GM18873 (cell line): ENCODE data around the gene ARHGEF12.

ENCODE experiments used
- ATAC-seq: cut with Tn5 transposase; IDR thresholded peaks from one replicate; pipeline ENCODE4 v1.9.1; 2021; ENCODE audit warnings: mild to moderate bottlenecking, moderate library complexity, moderate number of reproducible peaks; ENCODE audit not compliant: unreplicated experiment, low FRiP score

Gene ARHGEF12

DNA sequence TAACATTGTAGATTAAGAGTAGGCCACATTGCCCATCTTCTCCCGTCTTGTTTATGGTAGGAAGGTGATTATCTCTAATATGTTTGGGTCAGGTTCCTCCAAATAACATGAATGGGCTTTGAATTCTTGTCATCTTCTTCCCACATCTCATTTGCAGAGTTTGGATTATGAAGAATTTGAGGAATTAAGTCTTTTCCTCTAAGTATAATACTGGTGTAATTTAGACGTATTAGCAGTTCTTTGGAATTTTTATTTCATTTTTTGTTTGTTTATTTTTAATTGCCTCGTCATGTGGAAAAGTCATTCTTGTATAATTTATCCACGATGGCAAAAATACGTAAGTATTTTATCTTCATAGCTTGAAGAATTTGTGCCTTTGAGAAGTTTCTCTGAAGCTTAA, 73.4 kb downstream of the ARHGEF12 start:
- no peak for ATAC-seq

DNA sequence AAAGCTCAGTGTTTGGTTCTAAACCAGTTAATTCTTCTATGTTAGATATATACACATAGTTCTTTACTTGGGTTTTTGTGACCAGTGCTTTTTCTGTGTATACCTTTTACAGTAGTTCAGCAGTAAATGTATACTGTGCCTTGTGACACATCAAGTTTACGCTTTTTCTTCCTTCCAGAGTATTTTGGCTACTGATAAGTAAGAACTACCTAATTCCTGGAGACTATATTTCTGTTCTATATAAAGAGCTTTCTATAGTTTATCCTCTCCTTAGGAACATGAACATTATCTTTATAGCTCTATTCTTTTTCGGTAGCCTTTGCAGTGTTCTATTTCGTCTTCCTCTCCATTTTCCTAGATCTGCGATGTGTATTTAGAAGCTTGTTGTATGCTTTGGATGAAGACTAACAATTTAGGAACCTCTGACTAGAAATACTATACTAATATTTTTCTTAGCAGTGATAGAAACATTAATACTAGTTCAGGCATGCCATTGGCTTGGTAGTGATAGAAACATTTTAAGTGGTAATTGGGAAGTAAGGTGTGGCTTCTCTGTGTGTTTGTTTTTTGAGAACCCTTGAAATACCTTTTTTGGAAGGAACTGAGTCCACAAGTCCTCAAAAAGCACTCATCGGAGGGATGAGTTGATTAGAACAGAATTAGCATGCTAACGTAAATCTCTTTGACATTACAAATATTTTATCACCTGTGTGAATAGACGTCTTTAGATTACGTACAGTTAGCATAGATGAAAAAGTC, 74.6 kb downstream of the ARHGEF12 start:
- no peak for ATAC-seq

DNA sequence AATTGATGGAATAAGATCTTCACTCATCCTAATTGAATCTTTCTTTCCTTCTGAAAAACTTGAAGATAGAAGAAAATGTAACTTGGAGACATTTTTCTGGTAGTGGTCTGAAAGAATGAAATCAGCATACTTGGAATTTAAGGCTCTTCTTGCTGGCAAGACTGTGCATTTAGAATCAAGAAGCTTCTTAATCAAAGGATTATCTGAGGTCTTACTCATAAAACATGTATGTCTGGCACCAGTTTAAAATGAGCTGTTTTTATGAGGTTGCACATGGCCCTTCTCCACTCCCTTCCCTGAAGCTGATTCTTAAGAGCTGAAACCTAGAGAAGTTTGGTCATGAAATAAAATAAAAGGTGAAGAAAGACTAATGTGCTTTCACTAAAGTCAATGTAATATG, 77.3 kb downstream of the ARHGEF12 start:
- no peak for ATAC-seq

GRCh38 chr11:120420572-120420971, 84.4 kb downstream of the ARHGEF12 start:
- no peak for ATAC-seq

DNA sequence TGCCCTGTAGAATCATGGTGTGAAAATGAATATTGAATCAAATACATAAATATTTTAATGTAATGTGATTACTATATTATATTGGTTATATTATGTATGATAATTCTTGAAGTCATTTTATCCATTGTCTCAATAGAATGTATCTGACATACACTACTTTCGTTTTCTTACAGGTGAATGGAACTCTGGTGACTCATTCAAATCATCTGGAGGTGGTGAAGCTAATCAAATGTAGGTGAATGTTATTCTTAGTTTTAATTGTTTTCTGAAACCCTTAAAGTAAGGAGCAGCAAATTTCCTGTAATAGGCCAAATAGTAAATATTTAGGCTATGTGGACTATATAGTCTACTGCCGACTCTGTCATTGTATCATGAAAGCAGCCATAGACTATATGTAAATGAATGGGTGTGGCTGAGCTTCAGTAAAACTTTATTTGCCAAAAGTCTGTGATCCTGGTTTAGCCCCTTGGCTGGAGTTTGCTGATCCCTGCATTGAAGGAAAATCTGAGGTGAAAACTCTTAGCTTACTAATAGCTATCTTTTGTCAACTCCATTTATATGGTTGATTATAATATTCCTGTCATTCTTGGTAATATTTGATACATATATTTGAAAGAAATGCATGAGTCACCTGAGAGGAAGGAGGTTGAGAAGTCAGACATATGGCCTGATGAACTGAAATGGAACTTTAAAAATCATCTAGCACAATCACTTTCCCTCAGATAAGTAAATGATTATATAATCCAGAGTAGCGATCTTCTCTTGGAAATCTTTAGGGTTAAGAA, 88.2 kb downstream of the ARHGEF12 start:
- no peak for ATAC-seq

- no peak for ATAC-seq
Observed at GRCh38 chr11:120424970-120425332, 88.7 kb downstream of the ARHGEF12 start.

DNA sequence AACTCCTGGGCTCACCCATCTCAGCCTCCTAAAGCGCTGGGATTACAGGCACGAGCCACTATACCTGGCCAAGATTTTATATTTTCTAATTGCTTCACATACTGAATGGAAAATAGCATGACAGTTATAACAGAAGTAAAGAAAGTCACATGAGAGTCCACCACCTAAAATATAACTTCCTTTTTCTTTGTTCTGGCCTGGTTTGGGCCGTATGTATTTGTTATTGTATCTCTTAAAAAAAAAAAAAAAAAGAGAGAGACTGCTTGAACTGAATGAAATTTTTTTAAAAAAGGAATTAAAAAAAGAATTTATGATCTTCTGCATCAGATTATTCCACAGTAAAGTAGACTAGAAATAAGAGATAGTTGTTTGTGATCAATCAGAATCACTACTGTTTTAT, 89.3 kb downstream of the ARHGEF12 start:
- no peak for ATAC-seq

DNA sequence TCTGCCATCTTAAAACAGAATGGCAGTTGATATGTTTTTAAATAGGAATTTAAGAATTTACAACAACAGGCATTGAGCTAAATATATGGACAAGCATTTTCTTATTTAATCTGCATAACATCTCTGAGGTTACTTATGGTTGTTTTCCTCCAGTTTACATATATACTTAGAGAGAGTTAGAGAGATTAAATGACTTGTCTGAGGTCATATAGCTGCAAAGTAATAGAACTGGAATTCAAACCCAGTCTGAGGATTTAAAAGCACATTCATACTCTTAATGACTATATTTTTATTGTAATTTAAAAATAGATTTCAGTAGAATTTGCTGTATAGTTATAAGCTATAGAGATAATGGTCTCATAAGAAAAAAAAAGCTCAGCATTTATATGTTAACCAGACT, 93.9 kb downstream of the ARHGEF12 start:
- no peak for ATAC-seq

- ATAC-seq, result no peak
Observed at GRCh38 chr11:120431633-120432032, 95.4 kb downstream of the ARHGEF12 start.

DNA sequence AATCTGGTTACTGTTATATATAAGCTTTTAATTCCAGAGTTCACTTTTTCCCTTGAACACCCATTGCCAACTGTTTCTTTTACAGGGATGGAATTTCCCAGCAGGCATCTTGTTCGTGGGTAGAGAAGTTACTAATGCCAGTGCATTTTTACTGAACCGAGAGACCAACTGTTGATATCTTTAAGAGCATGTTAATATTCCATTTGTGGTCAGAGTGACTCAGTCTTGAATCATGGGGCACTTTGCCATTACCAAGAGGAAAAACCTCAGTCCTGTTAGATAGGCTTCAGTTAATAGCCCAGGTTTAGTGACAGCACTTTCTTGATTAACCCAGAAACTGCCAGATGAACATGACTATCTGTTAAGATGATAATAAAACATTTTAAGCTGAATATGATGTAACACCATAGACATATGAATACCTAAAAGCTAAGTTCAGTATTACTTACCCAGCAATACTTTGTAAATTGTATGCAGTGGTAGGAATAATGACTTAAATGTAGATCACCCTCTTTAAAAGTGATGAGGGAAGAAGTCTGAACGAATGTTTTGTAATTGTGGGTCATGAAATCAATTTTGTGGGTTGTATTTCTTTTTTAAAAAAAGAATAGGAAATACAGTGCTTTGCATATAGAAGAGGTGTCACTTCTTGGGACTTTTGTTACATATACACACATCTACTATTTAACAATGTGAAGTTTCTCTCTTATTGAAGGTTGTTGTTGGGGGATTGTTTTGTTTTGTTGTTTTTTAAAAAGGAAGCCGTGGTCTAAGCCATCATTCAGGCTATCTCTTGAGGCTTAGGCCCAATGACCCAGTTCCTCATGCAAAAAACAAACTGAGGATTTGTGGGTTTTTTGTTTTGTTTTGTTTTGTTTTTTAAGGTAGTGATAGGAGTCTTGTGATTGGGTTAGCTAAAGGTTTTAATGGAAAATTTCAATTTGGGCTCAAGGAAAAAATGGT, 96.1 kb downstream of the ARHGEF12 start:
- no peak for ATAC-seq

GRCh38 chr11:120441592-120441991, 105.4 kb downstream of the ARHGEF12 start:
- no peak for ATAC-seq

- no peak for ATAC-seq
Observed at GRCh38 chr11:120442031-120442430, 105.8 kb downstream of the ARHGEF12 start.

- no peak for ATAC-seq
Observed at GRCh38 chr11:120446802-120447201, 110.6 kb downstream of the ARHGEF12 start.

- no peak for ATAC-seq
Observed at GRCh38 chr11:120448240-120448639, 112.0 kb downstream of the ARHGEF12 start.

DNA sequence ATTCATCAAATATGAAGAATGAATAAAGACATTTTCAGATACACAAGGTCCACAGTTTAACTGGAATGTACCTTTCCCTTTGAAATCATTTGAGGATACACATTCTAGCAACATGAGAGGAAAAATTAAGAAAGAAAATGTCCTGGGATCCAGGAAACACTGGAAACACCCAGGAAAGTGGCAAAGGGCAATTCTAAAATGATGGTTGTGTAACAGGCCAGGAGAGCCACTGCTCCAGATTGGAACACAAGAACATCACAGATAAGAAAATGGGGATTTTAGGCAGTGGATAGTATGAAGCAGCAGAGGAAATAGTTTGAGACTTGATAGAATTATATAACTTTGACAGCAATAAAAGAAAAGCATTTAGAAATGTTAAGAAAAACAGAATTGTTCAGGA, 119.3 kb downstream of the ARHGEF12 start:
- no peak for ATAC-seq

DNA sequence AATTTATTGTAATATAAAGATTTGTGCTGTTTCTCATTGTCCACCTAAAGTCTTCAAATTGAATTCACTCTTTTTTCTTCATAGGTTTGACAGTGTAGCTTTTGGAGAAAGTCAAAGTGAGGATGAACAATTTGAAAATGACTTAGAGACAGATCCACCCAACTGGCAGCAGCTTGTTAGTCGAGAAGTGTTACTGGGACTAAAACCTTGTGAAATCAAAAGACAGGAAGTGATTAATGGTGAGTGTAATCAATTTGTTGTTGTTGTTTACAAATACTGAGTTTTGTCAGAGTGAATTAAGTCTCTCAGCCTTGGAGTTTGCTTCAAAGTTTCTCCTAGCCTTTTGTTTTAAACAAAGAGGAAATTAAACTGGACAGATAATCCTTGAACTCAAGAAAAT, 121.8 kb downstream of the ARHGEF12 start:
- ATAC-seq, result no peak

- no peak for ATAC-seq
Observed at GRCh38 chr11:120462825-120463224, 126.6 kb downstream of the ARHGEF12 start.

- ATAC-seq, result no peak
Observed at GRCh38 chr11:120465921-120466534, 129.8 kb downstream of the ARHGEF12 start.

DNA sequence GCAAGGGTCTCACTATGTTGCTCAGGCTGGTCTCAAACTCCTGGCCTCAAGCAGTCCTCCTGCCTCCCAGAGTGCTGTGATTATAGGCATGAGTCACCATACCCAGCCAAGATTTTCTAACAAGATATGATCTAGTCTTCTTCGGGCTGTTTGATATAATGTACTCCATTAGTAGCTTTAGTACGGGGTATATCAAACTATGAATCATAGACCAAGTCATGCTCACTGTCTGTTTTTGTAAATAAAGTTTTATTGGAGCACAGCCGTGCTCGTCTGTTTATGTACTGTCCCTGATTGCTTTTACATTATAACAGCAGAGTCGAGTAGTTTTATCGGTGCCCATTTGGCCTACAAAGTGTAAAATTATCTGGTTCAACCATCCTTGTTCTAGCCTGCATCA, 131.4 kb downstream of the ARHGEF12 start:
- ATAC-seq, result no peak

- no peak for ATAC-seq
Observed at GRCh38 chr11:120471131-120471530, 134.9 kb downstream of the ARHGEF12 start.
